ENCODE results near the gene HOXA11. TPM values are rescaled to one million over a fixed set of nuclear protein-coding genes. Genes with fewer than 3 reads are reported as not detected.

HOXA11 gene
- total RNA-seq, 1 experiment from 2014 or later: not detected

DNA sequence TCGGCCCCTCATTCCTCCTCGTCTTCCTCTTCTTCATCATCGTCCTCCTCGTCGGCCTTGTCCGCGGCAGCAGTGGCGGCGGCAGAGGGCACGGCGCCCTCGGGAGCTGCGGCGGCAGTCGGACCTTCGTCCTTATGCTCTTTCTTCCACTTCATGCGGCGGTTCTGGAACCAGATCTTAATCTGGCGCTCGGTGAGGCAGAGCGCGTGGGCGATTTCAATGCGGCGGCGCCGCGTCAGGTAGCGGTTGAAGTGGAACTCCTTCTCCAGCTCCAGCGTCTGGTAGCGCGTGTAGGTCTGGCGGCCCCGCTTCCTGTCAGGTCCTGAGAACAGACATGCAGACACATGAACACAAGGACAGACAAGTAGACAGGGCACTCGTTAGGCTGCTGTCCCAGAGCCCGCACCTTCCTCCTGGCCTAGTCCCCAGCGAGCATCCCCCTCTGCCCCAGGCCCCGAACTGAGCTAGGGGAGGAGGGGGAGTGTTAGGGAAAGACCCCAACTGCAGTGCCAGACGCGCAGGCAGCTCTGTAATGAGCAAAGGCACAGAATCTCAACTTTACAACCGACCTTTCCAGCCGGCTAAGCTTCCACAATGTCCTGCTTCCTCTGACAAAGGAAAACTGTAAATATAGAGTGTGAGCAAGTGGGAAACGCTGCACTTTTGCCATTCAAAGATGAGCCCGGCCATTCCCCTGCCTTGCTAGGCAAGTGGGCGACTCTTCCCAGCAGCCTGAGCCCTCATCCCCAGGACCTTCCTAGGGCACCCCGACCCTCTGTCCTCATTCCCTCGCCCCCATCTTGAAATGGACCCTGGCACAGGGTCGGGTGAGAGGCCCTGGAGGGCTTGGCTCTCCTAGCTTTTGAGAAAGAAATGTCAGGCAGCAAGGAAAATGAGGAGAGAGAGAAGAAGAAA lies 29.9 kb downstream of the HOXA11 start:
- peaks cover 99% of the 10 kb centered on the region for H3K27me3 ChIP-seq (ENCODE audit: insufficient read depth, low read length)
- H3K27ac Mint-ChIP-seq: no peak overlapping the region

More for the DNA sequence above, 29.9 kb downstream of the HOXA11 start:
- Histone ChIP-seq H3K9ac (ENCODE audit: extremely low read depth, insufficient read length, low read length) (no peak overlapping the region), H2BK12ac (ENCODE audit: insufficient read length, low read depth, low read length) (no peak overlapping the region), H2BK15ac (ENCODE audit: low read depth, low read length) (no peak overlapping the region), H4K20me1 (ENCODE audit: control insufficient read depth, insufficient read depth, insufficient read length) (no peaks in the 10 kb centered on the region), H3K4me2 (ENCODE audit: insufficient read depth, insufficient read length, low read length) (no peak overlapping the region), H3K27ac (ENCODE audit: insufficient read length, low read depth, low read length) (no peak overlapping the region), H4K5ac (ENCODE audit: insufficient read length, low read depth, low read length) (no peak overlapping the region), H4K8ac (replicated peaks; ENCODE audit: insufficient read length, low read depth, low read length) (no peak overlapping the region), H3K23ac (ENCODE audit: insufficient read length, low read depth, low read length) (no peak overlapping the region), H3K56ac (ENCODE audit: insufficient read length, low read depth, low read length) (no peak overlapping the region), H2BK20ac (ENCODE audit: low read depth, low read length, poor library complexity, severe bottlenecking) (no peak overlapping the region), H3K18ac (ENCODE audit: insufficient read length, low read depth, low read length) (no peak overlapping the region), H2BK5ac (ENCODE audit: insufficient read length, low read length) (no peak overlapping the region), H3K79me2 (ENCODE audit: insufficient read depth, low read length) (no peaks in the 10 kb centered on the region), H3K4ac (ENCODE audit: low read depth, low read length) (no peak overlapping the region), H3K9me3 (ENCODE audit: control insufficient read depth, low read depth, low read length) (no peaks in the 10 kb centered on the region), H3K23me2 (ENCODE audit: insufficient read length, low read depth, low read length, poor library complexity, severe bottlenecking) (no peaks in the 10 kb centered on the region), H2AK5ac (ENCODE audit: insufficient read length, low read length) (no peak overlapping the region), H3T11ph (ENCODE audit: low read length) (no peak overlapping the region), H4K91ac (ENCODE audit: insufficient read length, low read depth, low read length) (no peak overlapping the region), H2AFZ (ENCODE audit: low read length) (no peak overlapping the region), H3K79me1 (ENCODE audit: insufficient read depth, low read depth, low read length, poor library complexity, severe bottlenecking) (no peaks in the 10 kb centered on the region), H3K4me1 (ENCODE audit: insufficient read depth, low read length) (no peaks in the 10 kb centered on the region), H2BK120ac (ENCODE audit: low read depth, low read length, poor library complexity, severe bottlenecking) (no peak overlapping the region), H3K14ac (ENCODE audit: insufficient read depth, low read length) (no peak overlapping the region; the same call in 1 of the 2 replicates)
- H3K9me3 Mint-ChIP-seq: peaks cover 16 to 29% of the 10 kb centered on the region in 2 experiments
- H3K27me3 Mint-ChIP-seq (ENCODE audit: low read depth): peaks cover 100% of the 10 kb centered on the region
- WGBS (ENCODE audit: extremely low coverage, insufficient read length, low lambda C conversion rate): no CpG with 5 or more reads among the region's 48 CpGs
- H3K4me1 Mint-ChIP-seq: peaks cover 13 to 22% of the 10 kb centered on the region in 2 experiments
- H3K36me3 Mint-ChIP-seq (ENCODE audit: insufficient read depth in 1 of 3, low read depth in 3 of 3): peaks cover 0 to 6% (median 0%) of the 10 kb centered on the region in 3 experiments; a peak in 3 of 7 replicates
- no peak for DNase-seq
- TF ChIP-seq, protein P1, sequence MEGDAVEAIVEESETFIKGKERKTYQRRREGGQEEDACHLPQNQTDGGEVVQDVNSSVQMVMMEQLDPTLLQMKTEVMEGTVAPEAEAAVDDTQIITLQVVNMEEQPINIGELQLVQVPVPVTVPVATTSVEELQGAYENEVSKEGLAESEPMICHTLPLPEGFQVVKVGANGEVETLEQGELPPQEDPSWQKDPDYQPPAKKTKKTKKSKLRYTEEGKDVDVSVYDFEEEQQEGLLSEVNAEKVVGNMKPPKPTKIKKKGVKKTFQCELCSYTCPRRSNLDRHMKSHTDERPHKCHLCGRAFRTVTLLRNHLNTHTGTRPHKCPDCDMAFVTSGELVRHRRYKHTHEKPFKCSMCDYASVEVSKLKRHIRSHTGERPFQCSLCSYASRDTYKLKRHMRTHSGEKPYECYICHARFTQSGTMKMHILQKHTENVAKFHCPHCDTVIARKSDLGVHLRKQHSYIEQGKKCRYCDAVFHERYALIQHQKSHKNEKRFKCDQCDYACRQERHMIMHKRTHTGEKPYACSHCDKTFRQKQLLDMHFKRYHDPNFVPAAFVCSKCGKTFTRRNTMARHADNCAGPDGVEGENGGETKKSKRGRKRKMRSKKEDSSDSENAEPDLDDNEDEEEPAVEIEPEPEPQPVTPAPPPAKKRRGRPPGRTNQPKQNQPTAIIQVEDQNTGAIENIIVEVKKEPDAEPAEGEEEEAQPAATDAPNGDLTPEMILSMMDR (conservative IDR thresholded peaks at IDR 0.05): no peak
- peak overlapping the region in 1 of 2 experiments; percentile 52; a peak in 1 of 5 replicates for H3K4me3 Mint-ChIP-seq

All from H9 (cell line).